Gastrocnemius medialis (tissue), 4 donors: ENCODE data around the gene OAF. TPM values are rescaled to one million over a fixed set of nuclear protein-coding genes. Genes with fewer than 3 reads are reported as not detected.

Experiments used
- ATAC-seq, 2 donors: fragments of 150-250 bp; one replicate each; pipeline ENCODE4 v1.9.1; 2016
- DNase-seq, 2 donors: peaks; one replicate each; pipeline ENCODE4 v3.0.0-alpha.2; 2019
- H3K27ac ChIP-seq, 4 donors: fragments of 200-600 bp; sonication (generic); 1 replicate in 1 of 4; 2 replicates in 3 of 4; pipeline ENCODE4 v1.5.1; 2016 to 2018; ENCODE audit warnings: mild to moderate bottlenecking in 2 of 4, moderate library complexity in 1 of 4
- H3K27me3 ChIP-seq, 3 donors: fragments of 200-600 bp; sonication (generic) in 2 of 3; 1 replicate in 1 of 3; 2 replicates in 2 of 3; pipeline versions ENCODE4 v1.5.1 to v1.6.0; 2016 to 2019; ENCODE audit warnings: mild to moderate bottlenecking in 1 of 3, moderate library complexity in 1 of 3
- H3K36me3 ChIP-seq, 2 donors: fragments of 200-600 bp; sonication (generic) in 1 of 2; one replicate each; pipeline ENCODE4 v1.5.1; 2017 to 2018
- H3K4me1 ChIP-seq, 2 donors: fragments of 200-600 bp; sonication (generic) in 1 of 2; one replicate each; pipeline ENCODE4 v1.5.1; 2016 to 2017; ENCODE audit warnings: mild to moderate bottlenecking in 2 of 2
- H3K4me3 ChIP-seq, 4 donors: fragments of 200-600 bp; sonication (generic) in 3 of 4; 1 replicate in 1 of 4; 2 replicates in 3 of 4; pipeline ENCODE4 v1.5.1; 2016 to 2019; ENCODE audit warnings: mild to moderate bottlenecking in 2 of 4
- H3K9me3 ChIP-seq, 3 donors: fragments of 200-600 bp; sonication (generic) in 2 of 3; 1 replicate in 1 of 3; 2 replicates in 2 of 3; pipeline ENCODE4 v1.5.1; 2016 to 2019
- POLR2A ChIP-seq, 2 donors: fragments of 450-650 bp; IDR thresholded peaks; one replicate each; pipeline ENCODE4 v1.6.1; 2017; ENCODE audit warnings: antibody characterized with exemption in 2 of 2, mild to moderate bottlenecking in 2 of 2, moderate library complexity in 2 of 2
- in situ Hi-C, 4 donors: fragments of 200-750 bp; cut with MboI; loops; one replicate each; pipeline versions ENCODE4 v1.15.0 to v1.8.0; 2017; ENCODE audit warnings: low sequenced_read_pairs in 4 of 4
- intact Hi-C: fragments of 100-400 bp; cut with DNase I; formaldehyde crosslinking; loops from one replicate; pipeline ENCODE4 v1.15.1; 2023; ENCODE audit warnings: low total_unique reads
- total RNA-seq, 4 donors: library from RNA; depleted of rRNA; stranded (reverse); fragments of >200 nt; gene quantifications; one replicate each; pipeline versions ENCODE4 v1.1.0 to v1.2.3, GENCODE V29; 2016
- TF ChIP-seq, protein P1 (sequence below), 5 experiments: fragments of 450-650 bp in 3 of 5; fragments of 200-600 bp in 2 of 5; sonication (generic) in 2 of 5; IDR thresholded peaks in 4 of 5; conservative IDR thresholded peaks in 1 of 5; 1 replicate in 4 of 5; 2 replicates in 1 of 5; pipeline ENCODE4 v1.5.1; 2016 to 2019; ENCODE audit warnings: antibody characterized with exemption in 5 of 5, mild to moderate bottlenecking in 3 of 5, moderate library complexity in 3 of 5

OAF gene
- total RNA-seq, 4 donors from 2014 or later: 8.7 to 17.5 (median 10.1) TPM

DNA sequence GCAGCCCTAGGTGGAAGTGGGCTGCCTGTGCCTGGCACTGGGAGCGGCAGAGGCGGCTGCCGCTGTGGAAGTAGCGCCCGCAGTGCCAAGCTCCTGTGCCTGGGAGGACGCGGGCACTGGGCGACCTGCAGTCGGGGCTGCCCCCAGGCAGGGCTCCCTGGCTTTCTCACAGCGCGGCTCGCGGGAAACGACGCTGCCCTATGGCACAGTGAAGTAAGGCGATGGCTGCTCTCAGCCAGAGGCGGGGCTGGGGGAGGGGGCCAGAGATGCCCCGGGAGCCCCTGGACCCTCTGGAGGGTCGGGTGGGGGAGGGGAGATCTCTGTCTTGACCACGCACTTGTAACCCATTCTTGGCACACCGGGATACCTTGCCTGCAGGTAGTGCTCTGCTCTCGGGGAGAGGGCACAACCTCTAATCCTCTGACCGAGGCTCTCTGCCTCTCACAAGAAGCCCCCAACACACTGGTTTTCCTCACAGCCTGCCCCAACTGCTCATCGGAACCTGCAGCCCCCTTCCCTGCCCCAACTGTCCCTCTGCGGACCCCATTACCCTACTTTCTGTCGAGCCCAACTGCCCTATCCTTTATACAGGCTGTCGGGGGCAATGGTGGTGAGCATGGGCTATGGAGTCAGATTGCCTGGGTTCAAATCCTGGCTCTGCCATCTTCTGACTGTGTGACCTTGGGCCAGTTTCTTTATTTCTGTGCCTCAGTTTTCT, 40.7 kb upstream of the OAF start:
- DNase-seq: no peak
- Histone ChIP-seq H3K9me3 (peaks cover 0 to 3% (median 0%) of the 10 kb centered on the region in 3 donors), H3K36me3 (no peaks in the 10 kb centered on the region), H3K4me1 (peaks cover 0 to 4% of the 10 kb centered on the region in 2 donors), H3K27ac (no peak overlapping the region), H3K4me3 (no peak overlapping the region), H3K27me3 (peaks cover 28 to 36% (median 32%) of the 10 kb centered on the region in 3 donors)
- TF ChIP-seq POLR2A (IDR thresholded peaks at IDR 0.05): no peak
- TF ChIP-seq, protein P1, sequence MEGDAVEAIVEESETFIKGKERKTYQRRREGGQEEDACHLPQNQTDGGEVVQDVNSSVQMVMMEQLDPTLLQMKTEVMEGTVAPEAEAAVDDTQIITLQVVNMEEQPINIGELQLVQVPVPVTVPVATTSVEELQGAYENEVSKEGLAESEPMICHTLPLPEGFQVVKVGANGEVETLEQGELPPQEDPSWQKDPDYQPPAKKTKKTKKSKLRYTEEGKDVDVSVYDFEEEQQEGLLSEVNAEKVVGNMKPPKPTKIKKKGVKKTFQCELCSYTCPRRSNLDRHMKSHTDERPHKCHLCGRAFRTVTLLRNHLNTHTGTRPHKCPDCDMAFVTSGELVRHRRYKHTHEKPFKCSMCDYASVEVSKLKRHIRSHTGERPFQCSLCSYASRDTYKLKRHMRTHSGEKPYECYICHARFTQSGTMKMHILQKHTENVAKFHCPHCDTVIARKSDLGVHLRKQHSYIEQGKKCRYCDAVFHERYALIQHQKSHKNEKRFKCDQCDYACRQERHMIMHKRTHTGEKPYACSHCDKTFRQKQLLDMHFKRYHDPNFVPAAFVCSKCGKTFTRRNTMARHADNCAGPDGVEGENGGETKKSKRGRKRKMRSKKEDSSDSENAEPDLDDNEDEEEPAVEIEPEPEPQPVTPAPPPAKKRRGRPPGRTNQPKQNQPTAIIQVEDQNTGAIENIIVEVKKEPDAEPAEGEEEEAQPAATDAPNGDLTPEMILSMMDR (IDR thresholded peaks at IDR 0.05 in 4 of 5, conservative IDR thresholded peaks at IDR 0.05 in 1 of 5): no peak
- ATAC-seq: no peak
- in situ Hi-C loops: loop anchor here (5.0 to 10.0 kb wide), 4 partner anchors 57 to 135 kb away; no protein-coding TSS in a partner anchor
- intact Hi-C loops: loop anchor here (2.0 kb wide), 1 partner anchor 503 kb away; no protein-coding TSS in a partner anchor

DNA sequence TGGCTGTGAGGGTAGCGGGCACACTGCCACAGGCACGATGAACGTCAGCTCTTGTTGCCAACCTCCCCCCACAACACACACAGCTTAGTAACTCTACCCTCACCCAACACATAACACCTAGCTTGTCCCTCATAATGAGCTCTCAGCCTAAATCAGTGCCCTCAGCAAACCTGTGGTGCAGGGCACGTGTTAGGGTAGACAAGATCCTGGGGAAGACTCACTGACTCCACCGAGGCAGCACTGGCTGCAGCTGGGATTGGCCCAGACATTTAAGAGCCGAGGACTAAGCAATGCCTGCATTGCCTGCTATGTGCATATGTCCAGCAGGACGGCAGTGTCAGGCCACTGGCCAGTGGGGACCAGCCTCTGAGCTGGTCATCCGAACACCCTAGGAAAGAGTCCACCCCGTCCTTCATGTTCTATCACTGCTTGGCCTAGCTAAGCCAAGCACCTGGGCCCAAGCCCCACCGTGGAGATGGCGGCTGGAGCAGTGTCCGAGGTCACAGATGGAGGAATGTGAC, 40.0 kb upstream of the OAF start:
- no peak for DNase-seq
- no peaks in the 10 kb centered on the region for H3K36me3 ChIP-seq
- intact Hi-C loops (no loop called here), in situ Hi-C loops (loop anchor here (5.0 to 10.0 kb wide), 4 partner anchors 56 to 134 kb away; no protein-coding TSS in a partner anchor)
- H3K4me3 ChIP-seq: no peak overlapping the region
- no peaks in the 10 kb centered on the region for H3K9me3 ChIP-seq
- no peak for TF ChIP-seq POLR2A (IDR thresholded peaks at IDR 0.05)
- TF ChIP-seq, protein P1 (IDR thresholded peaks at IDR 0.05 in 4 of 5, conservative IDR thresholded peaks at IDR 0.05 in 1 of 5): no peak
- H3K4me1 ChIP-seq: peaks cover 0 to 4% of the 10 kb centered on the region in 2 donors
- peaks cover 28 to 32% (median 32%) of the 10 kb centered on the region in 3 donors for H3K27me3 ChIP-seq
- no peak overlapping the region for H3K27ac ChIP-seq
- no peak for ATAC-seq

DNA sequence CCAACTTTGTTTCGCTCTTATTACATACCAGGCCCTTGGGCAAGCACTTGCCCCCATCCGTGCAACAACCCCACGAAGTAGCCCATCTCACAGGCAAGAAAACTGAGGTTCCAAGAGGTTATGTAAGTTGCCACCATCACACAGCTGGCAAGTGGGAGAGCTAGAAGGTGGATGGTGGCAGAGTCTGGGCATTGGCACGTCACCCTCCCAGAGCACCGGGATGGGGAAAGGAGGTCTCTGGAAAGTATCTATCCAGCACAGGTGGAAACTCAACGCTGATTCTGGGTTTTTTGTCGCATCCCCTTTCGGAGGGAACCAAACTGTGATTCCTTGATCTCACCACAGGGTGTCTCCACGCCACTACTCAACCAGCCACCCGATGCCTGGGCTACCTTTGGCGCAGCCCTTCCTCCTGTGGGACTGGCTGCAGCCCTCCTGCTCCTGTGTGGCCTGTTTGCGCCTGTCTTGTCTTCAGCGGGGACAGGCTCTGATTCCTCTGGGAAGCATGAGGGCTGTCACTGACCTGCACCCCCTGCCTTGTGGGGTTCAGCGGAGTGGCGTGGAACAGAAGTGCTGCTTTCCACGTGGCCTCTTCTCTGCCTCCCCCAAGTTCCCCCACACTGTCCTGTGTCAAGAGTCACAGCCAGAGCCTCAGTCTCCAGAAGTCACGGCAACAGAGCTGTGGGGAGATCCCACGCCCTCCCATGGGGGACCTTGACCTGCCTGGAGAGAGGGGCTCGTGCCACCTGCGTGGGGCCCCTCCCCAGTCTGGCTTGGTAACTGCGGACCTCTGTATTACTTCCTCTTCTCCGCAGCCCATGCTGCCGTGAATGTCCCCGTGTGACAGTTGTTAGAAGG, 38.5 kb upstream of the OAF start:
- Histone ChIP-seq H3K27me3 (peaks cover 25 to 28% (median 27%) of the 10 kb centered on the region in 3 donors), H3K27ac (no peak overlapping the region), H3K4me3 (no peak overlapping the region), H3K9me3 (no peaks in the 10 kb centered on the region), H3K4me1 (peaks cover 0 to 4% of the 10 kb centered on the region in 2 donors), H3K36me3 (no peaks in the 10 kb centered on the region)
- intact Hi-C loops: loop anchor here (1.0 kb wide), 2 partner anchors 57 to 128 kb away; no protein-coding TSS in a partner anchor
- ATAC-seq (peak; percentile 28 to 70), DNase-seq (peak; percentile 38 to 46)
- in situ Hi-C loops: loop anchor here (5.0 to 10.0 kb wide), 4 partner anchors 55 to 133 kb away; no protein-coding TSS in a partner anchor
- no peak for TF ChIP-seq POLR2A (IDR thresholded peaks at IDR 0.05)
- TF ChIP-seq, protein P1 (IDR thresholded peaks at IDR 0.05 in 4 of 5, conservative IDR thresholded peaks at IDR 0.05 in 1 of 5): peak; percentile 66 to 80 (median 77)

DNA sequence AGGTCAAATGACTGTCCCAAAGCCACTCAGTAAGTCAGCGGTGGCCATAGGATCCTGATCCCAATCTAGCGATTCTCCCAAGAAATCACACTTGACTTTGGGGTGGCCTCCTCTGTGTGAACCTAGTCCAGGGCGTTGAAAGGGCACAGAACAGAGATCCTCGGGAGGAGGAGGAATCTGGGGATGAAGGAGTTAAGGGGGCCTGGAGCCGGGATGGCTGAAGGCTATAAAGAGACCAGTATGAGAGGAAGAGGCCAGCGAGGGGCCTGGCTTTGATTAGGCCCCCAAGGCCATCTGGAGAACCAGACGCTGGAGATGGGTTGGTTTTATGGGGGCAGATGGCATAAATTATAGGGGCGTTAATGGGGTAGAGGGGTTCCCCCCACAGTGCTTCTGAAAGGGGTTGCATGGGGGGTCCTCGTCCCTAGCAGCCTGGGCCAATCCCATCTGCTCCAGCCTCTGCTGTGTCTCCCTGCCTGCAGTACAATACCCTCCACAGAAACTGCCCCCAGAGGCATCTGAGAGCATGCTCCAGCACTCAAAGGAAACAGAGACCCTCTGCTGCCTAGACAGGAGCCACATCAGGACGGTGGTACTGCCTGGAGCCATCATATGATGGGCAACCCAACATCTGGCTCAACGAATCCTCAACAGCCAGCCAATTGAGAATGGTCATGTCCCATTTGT, 37.7 kb upstream of the OAF start:
- H3K36me3 ChIP-seq: no peaks in the 10 kb centered on the region
- no peak overlapping the region for H3K27ac ChIP-seq
- H3K27me3 ChIP-seq: peaks cover 16 to 20% (median 20%) of the 10 kb centered on the region in 3 donors
- no peaks in the 10 kb centered on the region for H3K9me3 ChIP-seq
- in situ Hi-C loops (loop anchor here (5.0 to 10.0 kb wide), 4 partner anchors 54 to 132 kb away; no protein-coding TSS in a partner anchor), intact Hi-C loops (no loop called here)
- no peak for TF ChIP-seq POLR2A (IDR thresholded peaks at IDR 0.05)
- H3K4me3 ChIP-seq: no peak overlapping the region
- H3K4me1 ChIP-seq: peaks cover 0 to 4% of the 10 kb centered on the region in 2 donors
- ATAC-seq: no peak
- DNase-seq: no peak
